Measurements from ENCODE around the gene RASSF8.

Gene RASSF8

DNA sequence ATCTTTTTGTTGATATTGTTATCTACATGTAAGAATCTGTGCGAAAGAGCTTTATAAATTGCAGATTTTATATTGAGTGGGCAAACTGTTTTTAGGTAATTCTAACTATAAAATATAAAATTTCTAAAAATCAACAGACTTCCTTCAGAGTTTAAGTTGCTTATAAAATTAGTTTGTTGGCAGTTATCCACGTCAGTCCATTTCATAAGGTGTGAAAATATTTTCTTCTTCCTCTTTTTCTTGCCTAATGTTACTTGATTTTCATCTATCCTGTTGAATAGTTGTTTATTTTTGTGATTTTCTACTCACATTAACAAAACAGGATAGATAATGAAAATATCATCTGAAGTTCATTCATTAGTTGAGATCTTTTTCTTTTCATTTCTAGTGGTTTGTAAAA, 58.0 kb downstream of the RASSF8 start:
- DNase-seq, result no peak
- in situ Hi-C loops (cut with HindIII; ENCODE audit: low pct_ligation_motif_present, low sequenced_read_pairs), result loop anchor here (25.0 kb wide), 1 partner anchor 579 kb away; no protein-coding TSS in a partner anchor
- H3K27ac ChIP-seq, result no peak overlapping the region

DNA sequence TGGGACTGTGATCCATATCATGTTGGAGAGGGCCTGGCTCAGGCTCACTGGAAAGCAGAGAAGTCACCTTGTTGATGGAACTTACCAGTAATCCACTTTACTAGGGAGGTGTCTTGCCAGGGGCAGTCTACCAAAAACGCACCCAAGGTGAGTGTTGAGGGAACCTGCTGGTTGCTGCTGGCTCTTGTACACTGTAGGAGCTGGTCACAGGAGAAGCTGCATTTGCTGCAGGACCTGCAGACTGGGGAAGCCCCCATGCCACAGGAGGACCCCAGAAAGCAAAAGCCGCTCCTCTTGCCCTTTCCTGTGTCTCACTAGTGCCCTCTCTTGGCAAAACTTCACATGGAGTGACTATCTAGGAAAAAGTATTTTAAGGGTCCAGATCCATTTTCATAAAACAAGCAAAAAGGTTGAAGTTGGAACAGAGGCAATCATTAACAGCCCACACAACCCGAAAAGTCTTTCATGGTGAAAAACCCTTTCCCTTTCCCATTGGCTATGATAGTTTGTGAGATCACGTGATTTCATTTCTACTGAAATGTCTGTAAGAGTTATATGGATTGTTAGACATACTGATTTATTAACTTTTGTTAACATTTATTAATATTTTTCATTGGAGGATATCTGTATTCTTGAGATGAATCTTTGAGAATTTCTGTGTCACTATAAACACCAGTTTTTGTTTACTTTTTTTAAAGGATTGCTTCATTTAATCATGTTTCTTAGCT, 59.2 kb downstream of the RASSF8 start:
- in situ Hi-C loops (cut with HindIII; ENCODE audit: low pct_ligation_motif_present, low sequenced_read_pairs), result loop anchor here (25.0 kb wide), 1 partner anchor 580 kb away; no protein-coding TSS in a partner anchor
- TF ChIP-seq, protein P1, sequence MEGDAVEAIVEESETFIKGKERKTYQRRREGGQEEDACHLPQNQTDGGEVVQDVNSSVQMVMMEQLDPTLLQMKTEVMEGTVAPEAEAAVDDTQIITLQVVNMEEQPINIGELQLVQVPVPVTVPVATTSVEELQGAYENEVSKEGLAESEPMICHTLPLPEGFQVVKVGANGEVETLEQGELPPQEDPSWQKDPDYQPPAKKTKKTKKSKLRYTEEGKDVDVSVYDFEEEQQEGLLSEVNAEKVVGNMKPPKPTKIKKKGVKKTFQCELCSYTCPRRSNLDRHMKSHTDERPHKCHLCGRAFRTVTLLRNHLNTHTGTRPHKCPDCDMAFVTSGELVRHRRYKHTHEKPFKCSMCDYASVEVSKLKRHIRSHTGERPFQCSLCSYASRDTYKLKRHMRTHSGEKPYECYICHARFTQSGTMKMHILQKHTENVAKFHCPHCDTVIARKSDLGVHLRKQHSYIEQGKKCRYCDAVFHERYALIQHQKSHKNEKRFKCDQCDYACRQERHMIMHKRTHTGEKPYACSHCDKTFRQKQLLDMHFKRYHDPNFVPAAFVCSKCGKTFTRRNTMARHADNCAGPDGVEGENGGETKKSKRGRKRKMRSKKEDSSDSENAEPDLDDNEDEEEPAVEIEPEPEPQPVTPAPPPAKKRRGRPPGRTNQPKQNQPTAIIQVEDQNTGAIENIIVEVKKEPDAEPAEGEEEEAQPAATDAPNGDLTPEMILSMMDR (IDR thresholded peaks at IDR 0.05; ENCODE audit: low read depth, low read length, missing control alignments), result peak; percentile 77
- Histone ChIP-seq H3K27me3 (replicated peaks) (no peaks in the 10 kb centered on the region), H3K36me3 (replicated peaks) (no peaks in the 10 kb centered on the region), H3K4me3 (ENCODE audit: low read depth, low read length) (no peak overlapping the region), H3K27ac (no peak overlapping the region)
- no peak for DNase-seq

More for the DNA sequence above, 58.0 kb downstream of the RASSF8 start:
- Histone ChIP-seq H3K4me3 (ENCODE audit: low read depth, low read length) (no peak overlapping the region), H3K27me3 (replicated peaks) (no peaks in the 10 kb centered on the region), H3K36me3 (replicated peaks) (no peaks in the 10 kb centered on the region)
- TF ChIP-seq, protein P1 (IDR thresholded peaks at IDR 0.05; ENCODE audit: low read depth, low read length, missing control alignments), result no peak

DNA sequence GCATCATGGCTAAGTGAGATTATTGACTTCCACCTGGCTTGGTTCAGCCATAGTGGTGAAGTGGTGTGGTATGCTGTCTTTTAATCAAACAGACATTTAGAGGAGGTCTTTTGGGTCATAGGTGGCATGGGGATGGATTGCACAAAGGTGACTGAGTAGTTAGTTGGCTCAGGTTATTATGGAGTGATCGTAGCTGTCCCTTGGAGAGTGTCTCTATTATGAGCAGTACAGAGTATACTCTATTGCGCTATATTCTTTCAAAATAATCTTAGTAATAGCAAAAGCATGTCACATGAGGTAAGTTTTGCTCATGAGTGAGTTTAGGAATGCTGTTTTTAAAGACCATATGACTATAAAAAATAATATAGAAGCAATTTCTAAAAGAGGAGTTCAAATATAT, 60.4 kb downstream of the RASSF8 start:
- H3K36me3 ChIP-seq (replicated peaks), result no peaks in the 10 kb centered on the region
- no peak for DNase-seq
- H3K27ac ChIP-seq, result no peak overlapping the region
- no peaks in the 10 kb centered on the region for H3K27me3 ChIP-seq (replicated peaks)
- H3K4me3 ChIP-seq (ENCODE audit: low read depth, low read length), result no peak overlapping the region
- in situ Hi-C loops (cut with HindIII; ENCODE audit: low pct_ligation_motif_present, low sequenced_read_pairs), result loop anchor here (25.0 kb wide), 1 partner anchor 582 kb away; no protein-coding TSS in a partner anchor
- TF ChIP-seq, protein P1 (IDR thresholded peaks at IDR 0.05; ENCODE audit: low read depth, low read length, missing control alignments), result no peak

DNA sequence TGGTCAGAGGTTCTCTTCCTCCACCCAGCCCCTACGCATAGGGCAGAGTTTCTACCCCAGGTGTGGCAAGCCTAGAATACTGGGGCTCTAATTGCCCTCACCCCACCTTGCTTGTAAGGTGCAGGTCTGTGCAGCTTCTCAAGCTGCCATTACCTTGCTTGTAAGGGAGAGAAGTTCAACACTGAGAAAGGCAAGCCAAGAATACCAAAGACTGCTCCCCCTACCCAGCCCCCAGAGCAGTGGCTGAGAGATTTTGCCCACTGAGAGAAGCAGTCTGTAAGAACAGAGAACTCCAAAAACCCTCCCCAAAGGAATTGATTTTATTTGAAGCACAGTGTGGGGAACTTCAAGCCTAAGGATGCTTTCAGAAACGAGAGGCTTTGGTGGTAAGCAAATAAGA, 63.1 kb downstream of the RASSF8 start:
- Histone ChIP-seq H3K27me3 (replicated peaks) (no peaks in the 10 kb centered on the region), H3K4me3 (ENCODE audit: low read depth, low read length) (no peak overlapping the region), H3K36me3 (replicated peaks) (no peaks in the 10 kb centered on the region), H3K27ac (no peak overlapping the region)
- TF ChIP-seq, protein P1 (IDR thresholded peaks at IDR 0.05; ENCODE audit: low read depth, low read length, missing control alignments), result no peak
- in situ Hi-C loops (cut with HindIII; ENCODE audit: low pct_ligation_motif_present, low sequenced_read_pairs), result loop anchor here (25.0 kb wide), 1 partner anchor 584 kb away; no protein-coding TSS in a partner anchor
- DNase-seq, result no peak

DNA sequence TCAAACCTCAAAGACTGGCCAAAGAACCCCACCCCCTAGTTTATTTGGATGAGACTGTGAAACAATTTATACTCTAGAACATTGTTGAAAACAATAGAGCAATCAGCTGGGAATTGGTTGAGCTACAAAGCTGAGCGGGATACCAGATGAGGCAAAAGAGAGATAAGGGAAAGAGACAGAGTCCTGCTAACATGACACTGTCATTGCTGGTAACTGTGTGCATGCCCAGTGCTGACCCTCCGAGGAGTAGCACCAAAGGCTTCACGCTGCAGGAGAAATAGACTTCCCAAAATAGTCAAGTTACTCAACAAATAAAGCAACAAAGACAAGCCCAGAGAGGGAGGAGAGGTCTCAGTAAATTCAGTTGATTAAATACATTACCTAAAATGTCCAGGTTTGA, 63.6 kb downstream of the RASSF8 start:
- in situ Hi-C loops (cut with HindIII; ENCODE audit: low pct_ligation_motif_present, low sequenced_read_pairs), result loop anchor here (25.0 kb wide), 1 partner anchor 585 kb away; no protein-coding TSS in a partner anchor
- TF ChIP-seq, protein P1 (IDR thresholded peaks at IDR 0.05; ENCODE audit: low read depth, low read length, missing control alignments), result no peak

More for the DNA sequence above, 63.6 kb downstream of the RASSF8 start:
- DNase-seq, result no peak
- Histone ChIP-seq H3K27me3 (replicated peaks) (no peaks in the 10 kb centered on the region), H3K36me3 (replicated peaks) (no peaks in the 10 kb centered on the region), H3K4me3 (ENCODE audit: low read depth, low read length) (no peak overlapping the region), H3K27ac (no peak overlapping the region)

All from brain microvascular endothelial cell (primary cell).